MG63 (cell line): ENCODE measurements around the gene AHNAK. TPM values are rescaled to one million over a fixed set of nuclear protein-coding genes. Genes with fewer than 3 reads are reported as not detected.

Experiments used
- DNase-seq: peaks from one replicate; pipeline ENCODE4 v3.0.0-alpha.2; 2020
- H3K27me3 ChIP-seq: fragments of 250-450 bp; sonication (Bioruptor Pico); 2 replicates; pipeline ENCODE4 v1.5.1; 2020; ENCODE audit warnings: mild to moderate bottlenecking, moderate library complexity
- H3K36me3 ChIP-seq: fragments of 250-450 bp; sonication (Bioruptor Pico); 2 replicates; pipeline ENCODE4 v1.5.1; 2020; ENCODE audit warnings: mild to moderate bottlenecking, moderate library complexity
- H3K4me3 ChIP-seq: fragments of 250-450 bp; sonication (Bioruptor Pico); 2 replicates; pipeline ENCODE4 v1.5.1; 2020; ENCODE audit warnings: mild to moderate bottlenecking, moderate library complexity
- H3K9me3 ChIP-seq: fragments of 250-450 bp; sonication (Bioruptor Pico); 2 replicates; pipeline ENCODE4 v1.5.1; 2020; ENCODE audit warnings: mild to moderate bottlenecking, moderate library complexity
- total RNA-seq: library from RNA; depleted of rRNA; stranded (reverse); fragments of >200 nt; shearing (Covaris generic); gene quantifications from 2 replicates; pipeline ENCODE4 v1.2.3, GENCODE V29; 2014; ENCODE audit warnings: low replicate concordance

Gene AHNAK
- total RNA-seq, 1 experiment from 2014 or later = 110 TPM

DNA sequence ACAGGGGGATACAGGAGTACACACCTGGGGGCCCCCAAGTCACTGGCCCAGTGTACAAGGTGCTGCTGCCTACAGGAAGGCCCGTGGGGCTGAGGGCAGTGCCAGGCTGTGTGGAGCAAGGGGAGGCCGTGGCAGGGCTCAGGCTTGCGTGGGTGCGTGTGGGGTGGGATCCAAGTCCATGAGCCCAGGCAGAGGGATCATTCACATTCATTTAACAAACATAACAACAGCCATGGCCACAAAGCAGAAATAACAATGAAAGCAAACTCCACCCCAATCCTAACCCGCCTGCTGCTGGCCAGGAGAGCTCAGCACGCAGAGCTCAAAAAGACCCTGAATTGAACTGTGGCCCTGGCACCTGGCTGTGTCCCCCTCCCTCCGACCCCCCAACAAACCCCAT lies 144.8 kb downstream of the AHNAK start:
- no peaks in the 10 kb centered on the region for H3K9me3 ChIP-seq
- no peaks in the 10 kb centered on the region for H3K27me3 ChIP-seq
- H3K36me3 ChIP-seq = no peaks in the 10 kb centered on the region
- DNase-seq = no peak
- H3K4me3 ChIP-seq = no peak overlapping the region

DNA sequence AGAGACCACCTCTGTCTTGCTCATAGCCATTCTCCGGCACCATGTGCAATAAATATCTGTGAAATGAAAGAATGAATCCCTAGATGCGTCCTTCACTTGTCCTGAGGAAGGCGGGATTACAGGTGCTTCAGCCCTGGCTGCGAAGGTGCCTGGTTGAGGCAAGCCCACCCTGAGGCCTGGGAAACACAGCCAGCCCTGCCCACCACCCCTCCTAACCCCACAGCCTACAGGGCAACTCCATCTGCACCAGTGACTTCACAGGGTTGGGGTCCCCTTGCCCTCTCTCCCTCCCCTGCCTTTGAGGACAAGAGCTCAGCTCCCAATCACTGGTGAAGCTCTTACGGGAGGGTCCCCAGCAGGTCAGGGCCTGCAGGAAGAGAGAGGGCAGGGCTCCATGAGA lies 145.2 kb downstream of the AHNAK start:
- DNase-seq = no peak
- H3K4me3 ChIP-seq = no peak overlapping the region
- no peaks in the 10 kb centered on the region for H3K27me3 ChIP-seq
- no peaks in the 10 kb centered on the region for H3K9me3 ChIP-seq
- H3K36me3 ChIP-seq = no peaks in the 10 kb centered on the region

DNA sequence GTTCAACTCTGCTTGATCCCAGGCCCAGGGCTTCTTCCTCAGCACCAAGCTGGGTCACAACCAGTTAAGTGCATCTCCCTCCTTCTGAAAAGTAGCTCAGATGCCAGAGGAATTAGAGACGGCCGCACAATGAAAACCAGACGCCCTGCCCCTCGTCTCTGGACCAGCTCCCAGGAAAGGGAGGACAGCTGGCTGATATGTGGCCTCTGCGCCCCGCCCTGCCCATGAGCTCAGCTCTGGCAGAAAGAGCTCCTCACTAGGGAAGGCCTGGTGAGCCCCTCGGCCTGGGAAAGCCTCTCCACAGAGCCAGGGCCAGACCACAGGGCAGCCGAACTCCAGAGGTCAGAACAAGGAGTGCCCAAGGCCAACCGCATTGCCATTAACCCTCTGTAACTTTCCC lies 145.8 kb downstream of the AHNAK start:
- H3K9me3 ChIP-seq = no peaks in the 10 kb centered on the region
- no peak overlapping the region for H3K4me3 ChIP-seq
- no peaks in the 10 kb centered on the region for H3K27me3 ChIP-seq
- no peaks in the 10 kb centered on the region for H3K36me3 ChIP-seq
- peak; percentile 93 for DNase-seq

DNA sequence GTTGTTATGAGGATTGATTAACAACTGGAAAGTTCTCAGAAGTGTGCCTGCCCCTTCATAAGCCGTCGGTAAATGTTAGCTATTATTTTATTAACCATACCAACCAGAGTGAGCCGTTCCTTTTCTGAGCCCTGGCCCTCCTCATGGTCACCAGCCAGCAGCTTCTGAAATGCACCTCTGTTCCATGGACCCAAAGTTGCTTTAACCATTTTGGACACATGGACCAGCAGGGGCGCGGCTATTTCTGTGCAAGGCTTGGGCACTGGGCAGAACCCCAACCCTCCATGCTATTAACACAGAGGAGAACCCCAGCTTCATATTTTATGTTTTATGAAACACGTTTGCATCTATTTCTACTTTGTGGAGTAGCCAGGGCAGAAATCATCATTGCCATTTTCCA lies 146.3 kb downstream of the AHNAK start:
- Histone ChIP-seq H3K9me3 (no peaks in the 10 kb centered on the region), H3K36me3 (no peaks in the 10 kb centered on the region), H3K4me3 (no peak overlapping the region), H3K27me3 (no peaks in the 10 kb centered on the region)
- no peak for DNase-seq

DNA sequence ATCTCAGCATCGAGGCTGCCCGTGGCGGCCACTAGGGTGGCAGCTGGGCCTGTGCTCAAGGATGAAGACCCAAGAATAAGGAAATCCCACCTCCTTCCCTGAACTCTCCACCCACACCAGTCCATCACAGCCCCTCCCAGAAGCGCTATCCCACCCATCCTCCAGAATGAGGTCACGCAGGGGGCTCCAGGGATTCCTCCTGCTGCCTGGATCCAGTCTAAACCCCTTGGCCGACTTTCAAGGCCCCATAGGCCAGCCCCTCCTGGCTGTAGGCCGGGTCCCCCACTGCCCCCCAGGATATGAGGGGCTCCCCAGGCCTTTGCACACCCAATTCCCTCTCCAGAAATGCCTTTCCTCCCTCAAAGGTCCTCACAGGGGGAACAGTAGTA lies 146.7 kb downstream of the AHNAK start:
- DNase-seq = no peak
- H3K9me3 ChIP-seq = no peaks in the 10 kb centered on the region
- H3K27me3 ChIP-seq = no peaks in the 10 kb centered on the region
- no peak overlapping the region for H3K4me3 ChIP-seq
- no peaks in the 10 kb centered on the region for H3K36me3 ChIP-seq

DNA sequence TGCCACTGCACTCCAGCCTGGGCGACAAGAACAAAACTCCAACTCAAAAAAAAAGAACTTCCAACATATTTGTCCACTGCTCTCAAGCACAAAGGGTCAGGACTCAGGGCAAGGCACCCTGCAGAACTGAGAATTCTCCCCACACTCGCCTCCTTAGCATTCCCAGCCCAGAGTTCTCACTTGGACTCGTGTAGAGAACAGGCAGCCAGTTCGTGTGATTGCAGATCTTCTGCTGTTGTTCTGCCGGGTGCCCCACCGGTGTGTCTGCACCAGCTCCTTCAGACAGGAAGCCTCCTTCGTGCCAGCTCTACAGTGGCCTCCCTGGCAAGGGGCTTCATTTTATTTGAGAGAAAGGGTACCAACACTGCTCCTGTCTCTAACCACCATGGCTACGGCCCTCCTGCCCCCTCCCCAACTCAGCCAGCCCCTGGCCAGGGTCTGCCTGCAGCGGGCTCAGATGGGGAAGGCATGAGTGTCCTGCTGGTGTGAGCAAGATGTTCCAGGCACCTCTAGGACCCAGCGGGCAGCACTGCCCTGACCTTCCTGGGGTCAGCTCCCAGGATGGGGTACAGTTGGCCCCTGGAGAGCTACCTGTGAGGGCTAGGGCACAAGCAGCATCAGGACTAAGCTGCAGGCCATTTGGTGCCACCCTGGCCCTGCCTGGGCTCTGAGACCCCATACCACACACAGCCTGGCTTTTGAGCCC lies 147.3 kb downstream of the AHNAK start:
- Histone ChIP-seq H3K27me3 (no peaks in the 10 kb centered on the region), H3K36me3 (no peaks in the 10 kb centered on the region), H3K4me3 (no peak overlapping the region), H3K9me3 (no peaks in the 10 kb centered on the region)
- no peak for DNase-seq

DNA sequence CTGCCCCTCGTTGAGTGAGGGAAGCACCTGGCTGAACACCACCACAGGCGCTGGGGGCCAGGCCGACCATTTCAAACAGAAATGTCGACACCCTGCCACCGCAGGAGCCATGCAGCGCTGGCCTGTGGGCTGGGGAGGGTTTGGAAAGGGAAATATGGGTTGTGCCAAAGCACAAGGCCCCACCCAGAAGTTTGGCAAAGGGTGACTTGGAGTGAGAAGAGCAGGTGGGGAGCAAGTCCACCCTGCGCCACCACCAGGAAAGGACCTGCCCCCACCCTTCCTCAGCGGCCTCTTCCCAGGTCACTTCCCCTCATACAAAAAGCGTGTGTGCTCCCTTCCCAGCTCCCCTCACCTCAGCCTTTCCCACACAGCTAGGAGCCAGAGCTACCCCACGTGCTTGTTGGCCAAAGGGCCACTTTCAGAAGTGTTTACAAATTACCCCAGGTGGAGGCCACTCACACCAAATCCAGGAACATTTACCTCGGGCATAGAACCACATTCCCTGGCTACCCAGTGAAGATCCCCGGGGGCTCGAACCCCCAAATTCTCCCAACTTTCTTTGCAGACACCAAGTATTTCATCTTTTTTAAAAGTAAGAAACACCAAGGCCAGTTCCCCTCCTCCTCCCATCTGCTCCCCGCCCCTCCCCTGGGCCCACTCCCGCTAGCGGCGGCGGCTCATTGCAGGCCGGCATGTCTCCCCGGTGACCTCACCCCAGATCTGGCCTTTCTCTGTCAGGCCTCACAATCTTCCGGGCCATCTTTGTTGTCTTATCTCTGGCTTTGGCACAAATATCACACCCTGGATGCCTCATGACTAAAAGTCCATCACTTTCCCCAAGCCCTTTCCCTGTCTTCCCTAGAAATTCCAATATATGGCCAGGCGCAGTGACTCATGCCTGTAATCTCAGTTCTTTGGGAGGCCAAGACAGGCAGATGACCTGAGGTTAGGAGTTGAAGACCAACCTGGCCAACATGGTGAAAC lies 148.3 kb downstream of the AHNAK start:
- H3K27me3 ChIP-seq = no peaks in the 10 kb centered on the region
- DNase-seq = peak; percentile 36
- no peaks in the 10 kb centered on the region for H3K9me3 ChIP-seq
- H3K4me3 ChIP-seq = no peak overlapping the region
- no peaks in the 10 kb centered on the region for H3K36me3 ChIP-seq

DNA sequence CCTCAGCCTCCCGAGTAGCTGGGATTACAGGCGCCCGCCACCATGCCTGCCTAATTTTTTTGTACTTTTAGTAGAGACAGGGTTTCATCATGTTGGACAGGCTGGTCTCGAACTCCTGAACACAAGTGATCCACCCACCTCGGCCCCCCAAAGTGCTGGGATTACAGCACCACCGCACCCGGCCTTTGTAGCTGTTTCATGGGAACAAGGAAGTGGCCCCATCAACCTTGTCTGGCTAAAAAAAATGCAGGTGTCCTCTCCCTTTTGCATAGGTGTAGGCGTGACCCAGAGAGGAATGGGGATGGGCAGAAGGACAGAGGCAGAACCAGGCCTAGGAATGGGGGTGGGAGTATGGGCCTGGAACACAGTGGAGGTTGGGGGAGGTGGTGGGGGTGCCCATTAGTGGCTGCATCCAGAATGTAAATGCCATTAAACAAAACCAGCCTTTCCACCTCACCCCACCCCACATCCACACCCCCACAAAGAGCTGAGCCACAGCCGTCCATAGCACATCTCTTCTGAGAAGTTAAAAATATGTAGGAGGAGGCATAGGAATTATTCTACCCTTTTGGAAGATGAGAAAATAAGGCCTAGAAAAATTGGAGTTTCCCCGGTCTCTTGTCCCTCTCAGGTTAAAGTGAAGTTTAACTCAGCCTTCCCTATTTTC lies 150.6 kb downstream of the AHNAK start:
- no peaks in the 10 kb centered on the region for H3K36me3 ChIP-seq
- H3K4me3 ChIP-seq = no peak overlapping the region
- no peak for DNase-seq
- H3K27me3 ChIP-seq = no peaks in the 10 kb centered on the region
- no peaks in the 10 kb centered on the region for H3K9me3 ChIP-seq

DNA sequence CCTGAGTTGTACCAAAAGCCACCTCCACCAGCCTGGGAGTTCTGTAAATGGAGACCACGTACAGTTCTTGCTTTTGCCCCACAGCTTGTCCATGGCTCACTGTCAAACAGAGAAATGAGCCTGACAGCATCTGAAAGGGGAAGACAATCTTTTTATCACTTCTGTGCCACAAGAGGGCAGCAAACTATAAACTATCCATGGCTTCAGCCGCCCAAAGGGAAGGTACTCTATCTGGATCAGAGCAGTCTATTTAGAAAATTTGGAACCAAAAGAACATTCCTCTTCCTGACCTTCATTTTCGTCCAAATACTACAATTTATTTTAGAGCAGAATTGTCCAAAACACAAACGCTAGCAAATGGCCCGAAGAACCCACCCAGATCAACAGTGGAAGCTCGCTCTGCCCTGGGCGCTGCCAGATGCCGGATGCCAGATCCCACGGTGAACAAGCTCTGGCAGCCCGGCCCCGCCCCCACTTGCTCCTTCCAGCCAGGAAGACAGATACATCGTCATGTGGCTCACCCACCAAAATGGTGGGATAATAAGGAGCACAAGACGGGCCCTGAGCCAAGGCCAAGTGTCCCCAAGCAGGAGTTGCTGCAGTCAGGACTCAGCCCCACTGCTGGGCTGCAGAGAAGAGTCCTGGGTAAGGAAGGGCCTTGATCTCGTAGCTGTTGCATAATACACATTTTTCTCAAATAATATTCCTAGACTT lies 151.6 kb downstream of the AHNAK start:
- H3K36me3 ChIP-seq = no peaks in the 10 kb centered on the region
- H3K9me3 ChIP-seq = no peaks in the 10 kb centered on the region
- DNase-seq = peak; percentile 81
- no peaks in the 10 kb centered on the region for H3K27me3 ChIP-seq
- H3K4me3 ChIP-seq = peak overlapping the region; percentile 38

DNA sequence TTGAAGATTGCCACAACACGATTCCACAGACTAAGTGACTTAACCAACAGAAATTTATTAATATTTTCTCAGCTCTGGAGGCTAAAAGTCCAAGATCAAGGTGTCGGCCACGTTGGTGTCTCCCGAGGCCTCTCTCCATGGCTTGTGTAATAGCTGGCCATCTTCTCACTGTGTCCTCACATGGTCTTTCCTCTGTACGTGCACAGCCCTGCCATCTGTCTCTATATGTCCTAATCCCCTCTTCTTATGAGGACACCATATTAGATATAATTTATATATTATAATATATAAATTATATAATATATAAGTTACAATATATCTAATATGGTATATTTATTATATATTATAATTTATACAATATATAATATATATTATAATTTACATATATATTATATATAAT lies 152.9 kb downstream of the AHNAK start:
- no peak for DNase-seq

DNA sequence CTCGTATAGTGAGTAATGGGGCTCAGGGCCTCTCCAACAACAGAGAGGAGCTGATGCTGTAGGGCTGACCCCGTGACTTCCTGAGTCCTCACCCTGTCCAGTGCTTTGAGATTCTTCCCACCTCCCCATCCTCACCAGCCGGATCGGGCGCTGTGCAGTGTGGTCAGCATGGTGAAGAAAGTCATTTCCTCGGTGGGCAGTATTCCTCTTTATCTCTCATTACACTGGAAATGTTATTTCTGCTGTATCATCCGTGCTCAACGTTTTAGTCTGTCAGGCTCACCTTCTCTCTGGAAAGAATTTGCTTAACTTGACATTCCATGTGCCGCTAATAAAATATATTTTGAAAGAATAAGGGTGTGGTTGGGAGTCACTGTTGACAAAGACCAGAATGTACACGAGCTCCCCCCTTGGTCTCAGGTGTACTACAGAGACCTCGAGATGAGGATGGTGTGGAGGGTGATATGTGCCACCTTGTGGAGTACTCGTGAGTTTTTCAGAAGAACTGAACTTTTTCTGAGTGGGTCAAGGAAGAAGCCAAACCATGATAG lies 153.5 kb downstream of the AHNAK start:
- no peak for DNase-seq
- Histone ChIP-seq H3K27me3 (no peaks in the 10 kb centered on the region), H3K9me3 (no peaks in the 10 kb centered on the region), H3K36me3 (no peaks in the 10 kb centered on the region), H3K4me3 (no peak overlapping the region)

More for the DNA sequence above, 152.9 kb downstream of the AHNAK start:
- Histone ChIP-seq H3K27me3 (no peaks in the 10 kb centered on the region), H3K9me3 (no peaks in the 10 kb centered on the region), H3K4me3 (no peak overlapping the region), H3K36me3 (no peaks in the 10 kb centered on the region)

DNA sequence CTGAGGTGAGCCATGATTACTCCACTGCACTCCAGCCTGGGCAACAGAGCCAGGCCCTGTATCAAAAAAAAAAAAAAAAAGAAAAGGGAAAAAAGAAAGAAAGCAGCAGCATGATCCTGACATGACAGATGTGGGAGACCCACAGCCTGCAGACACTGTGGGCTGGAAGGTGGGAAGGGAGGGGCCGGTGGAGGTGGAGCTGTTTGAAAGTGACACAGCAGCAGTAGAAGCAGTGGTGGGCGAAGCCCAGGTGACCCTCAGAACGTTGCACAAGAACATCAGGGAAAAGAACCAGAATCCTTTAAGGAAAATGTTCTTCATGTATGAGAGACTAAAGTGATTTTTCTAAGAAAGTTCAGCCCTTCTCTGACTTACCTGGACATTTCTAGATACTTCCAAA lies 154.1 kb downstream of the AHNAK start:
- Histone ChIP-seq H3K9me3 (no peaks in the 10 kb centered on the region), H3K36me3 (no peaks in the 10 kb centered on the region), H3K4me3 (no peak overlapping the region), H3K27me3 (no peaks in the 10 kb centered on the region)
- no peak for DNase-seq

DNA sequence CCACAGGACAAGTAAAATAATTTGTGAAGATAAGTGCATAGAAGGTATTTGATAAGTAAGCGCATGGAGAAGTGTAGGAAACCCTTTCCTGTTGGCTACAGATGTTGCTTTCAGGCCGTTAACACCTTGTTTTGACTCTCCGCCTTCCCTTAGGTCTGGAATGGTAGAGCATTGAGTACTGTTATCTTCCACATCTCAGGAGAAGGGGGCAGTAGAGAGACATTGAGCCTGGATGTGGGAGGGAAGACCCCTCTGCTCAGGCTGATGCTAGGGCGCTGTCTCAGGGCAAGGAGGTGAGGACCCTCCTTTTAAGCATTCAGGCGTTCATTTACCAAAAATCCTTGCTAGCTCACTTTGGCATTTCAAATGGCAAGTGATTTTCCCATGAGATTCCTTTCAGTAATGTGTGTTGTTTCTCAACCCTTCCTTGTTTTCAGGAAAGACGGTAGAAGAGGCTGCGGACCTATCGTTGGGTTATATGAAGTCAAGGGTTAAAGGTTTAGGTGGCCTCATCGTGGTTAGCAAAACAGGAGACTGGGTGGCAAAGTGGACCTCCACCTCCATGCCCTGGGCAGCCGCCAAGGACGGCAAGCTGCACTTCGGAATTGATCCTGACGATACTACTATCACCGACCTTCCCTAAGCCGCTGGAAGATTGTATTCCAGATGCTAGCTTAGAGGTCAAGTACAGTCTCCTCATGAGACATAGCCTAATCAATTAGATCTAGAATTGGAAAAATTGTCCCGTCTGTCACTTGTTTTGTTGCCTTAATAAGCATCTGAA lies 154.8 kb downstream of the AHNAK start:
- H3K9me3 ChIP-seq = no peaks in the 10 kb centered on the region
- H3K36me3 ChIP-seq = no peaks in the 10 kb centered on the region
- no peak overlapping the region for H3K4me3 ChIP-seq
- DNase-seq = no peak
- no peaks in the 10 kb centered on the region for H3K27me3 ChIP-seq

DNA sequence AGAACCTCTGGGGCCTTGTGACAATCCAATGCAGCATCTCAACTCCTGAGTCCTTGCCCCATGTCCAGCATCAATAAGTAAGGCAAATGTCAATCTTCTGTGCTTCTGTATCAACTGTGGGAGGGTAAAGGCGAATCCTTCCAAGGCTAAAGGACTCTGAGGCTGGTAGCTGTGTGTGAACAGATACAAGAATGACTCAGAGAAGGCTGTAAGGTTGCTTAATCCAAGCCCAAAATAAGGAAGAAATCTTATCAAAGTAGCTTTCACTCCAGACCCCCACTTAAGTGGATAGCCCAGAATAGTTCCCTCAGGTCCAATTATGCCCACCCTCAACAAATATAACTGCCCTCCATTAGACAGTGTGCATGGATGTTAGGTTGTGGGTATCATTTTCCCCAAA lies 155.9 kb downstream of the AHNAK start:
- Histone ChIP-seq H3K9me3 (no peaks in the 10 kb centered on the region), H3K36me3 (no peaks in the 10 kb centered on the region), H3K27me3 (no peaks in the 10 kb centered on the region), H3K4me3 (no peak overlapping the region)
- DNase-seq = no peak

DNA sequence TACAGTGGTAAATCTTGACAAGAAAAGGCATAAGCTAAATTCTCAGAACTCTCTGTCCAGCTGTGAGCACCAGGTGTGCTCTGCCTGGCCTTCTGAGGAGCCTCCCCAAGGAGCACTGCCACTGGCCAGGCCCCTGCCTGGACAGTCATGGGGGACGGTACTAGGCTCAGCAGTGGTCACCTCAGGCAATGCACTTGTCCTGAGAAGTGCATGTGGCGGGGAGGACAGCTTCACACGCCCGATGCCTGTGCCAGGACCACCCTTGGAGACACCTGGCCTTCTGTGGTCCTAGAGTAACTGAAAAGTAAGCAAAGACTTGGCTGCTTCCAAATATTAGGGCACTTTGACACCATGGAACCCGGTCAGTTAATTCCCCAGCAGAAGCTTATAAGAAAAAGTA lies 156.4 kb downstream of the AHNAK start:
- no peaks in the 10 kb centered on the region for H3K36me3 ChIP-seq
- H3K4me3 ChIP-seq = no peak overlapping the region
- no peak for DNase-seq

DNA sequence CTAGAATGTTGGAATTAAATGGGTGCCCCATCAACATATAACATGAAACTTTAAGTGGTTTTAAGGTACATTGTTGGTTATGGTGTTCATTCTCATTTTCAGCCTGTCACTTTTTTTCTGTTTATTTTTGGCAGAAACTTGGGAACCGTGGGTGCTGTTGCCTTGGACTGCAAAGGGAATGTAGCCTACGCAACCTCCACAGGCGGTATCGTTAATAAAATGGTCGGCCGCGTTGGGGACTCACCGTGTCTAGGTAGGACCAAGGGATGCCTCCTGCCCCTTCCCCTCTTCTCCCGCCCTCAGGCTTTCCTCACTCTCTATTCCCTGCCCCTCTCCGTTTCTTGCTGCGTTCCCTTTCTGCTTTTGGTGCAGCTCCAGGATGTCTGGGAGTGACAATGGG lies 157.6 kb downstream of the AHNAK start:
- DNase-seq = no peak
- Histone ChIP-seq H3K4me3 (no peak overlapping the region), H3K27me3 (no peaks in the 10 kb centered on the region), H3K36me3 (no peaks in the 10 kb centered on the region), H3K9me3 (no peaks in the 10 kb centered on the region)

More for the DNA sequence above, 156.4 kb downstream of the AHNAK start:
- Histone ChIP-seq H3K9me3 (no peaks in the 10 kb centered on the region), H3K27me3 (no peaks in the 10 kb centered on the region)
